ENCODE results near the gene UBE4B.

DNA sequence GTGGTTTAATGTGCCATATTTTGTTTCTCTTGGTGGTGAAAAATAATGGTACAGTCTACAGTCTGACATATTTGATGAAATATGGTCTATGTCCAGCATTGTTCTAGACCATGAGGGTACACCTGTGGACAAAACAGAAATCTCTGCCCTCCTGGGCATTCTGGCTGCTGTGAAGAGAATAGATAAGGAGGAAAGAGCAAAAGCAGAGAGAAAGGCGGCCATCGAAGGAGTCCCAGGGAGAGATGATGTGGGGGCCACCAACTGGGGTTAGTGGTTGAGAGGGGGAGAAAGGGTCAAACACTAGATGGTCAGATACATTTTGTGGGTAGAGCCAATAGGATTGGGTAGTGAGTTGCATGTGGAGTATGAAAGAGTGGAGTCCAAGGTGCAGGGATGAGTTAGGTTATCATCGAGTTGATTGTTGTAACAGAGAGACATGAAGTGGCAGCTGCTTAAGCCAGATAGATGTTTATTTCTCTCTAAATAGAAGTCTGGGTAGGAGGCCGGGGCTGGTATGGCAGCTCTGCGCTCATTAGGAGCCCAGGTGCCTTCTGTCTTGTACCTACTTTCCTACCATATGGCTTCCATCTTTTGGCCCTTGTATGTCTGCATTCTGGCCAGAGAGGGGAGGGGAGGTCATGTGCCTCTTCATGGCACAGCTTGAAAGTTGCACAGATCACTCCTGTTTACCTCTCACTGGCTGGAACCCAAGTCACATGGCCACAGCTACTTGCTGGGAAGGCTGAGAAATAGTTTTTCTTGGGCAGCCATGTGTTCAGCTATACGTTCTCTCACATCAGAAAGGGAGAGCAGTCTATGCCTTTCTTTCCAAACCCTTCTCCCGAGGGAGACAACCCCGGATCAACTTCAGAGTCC is 13.0 kb downstream of the UBE4B start:
- TF ChIP-seq, protein P1, sequence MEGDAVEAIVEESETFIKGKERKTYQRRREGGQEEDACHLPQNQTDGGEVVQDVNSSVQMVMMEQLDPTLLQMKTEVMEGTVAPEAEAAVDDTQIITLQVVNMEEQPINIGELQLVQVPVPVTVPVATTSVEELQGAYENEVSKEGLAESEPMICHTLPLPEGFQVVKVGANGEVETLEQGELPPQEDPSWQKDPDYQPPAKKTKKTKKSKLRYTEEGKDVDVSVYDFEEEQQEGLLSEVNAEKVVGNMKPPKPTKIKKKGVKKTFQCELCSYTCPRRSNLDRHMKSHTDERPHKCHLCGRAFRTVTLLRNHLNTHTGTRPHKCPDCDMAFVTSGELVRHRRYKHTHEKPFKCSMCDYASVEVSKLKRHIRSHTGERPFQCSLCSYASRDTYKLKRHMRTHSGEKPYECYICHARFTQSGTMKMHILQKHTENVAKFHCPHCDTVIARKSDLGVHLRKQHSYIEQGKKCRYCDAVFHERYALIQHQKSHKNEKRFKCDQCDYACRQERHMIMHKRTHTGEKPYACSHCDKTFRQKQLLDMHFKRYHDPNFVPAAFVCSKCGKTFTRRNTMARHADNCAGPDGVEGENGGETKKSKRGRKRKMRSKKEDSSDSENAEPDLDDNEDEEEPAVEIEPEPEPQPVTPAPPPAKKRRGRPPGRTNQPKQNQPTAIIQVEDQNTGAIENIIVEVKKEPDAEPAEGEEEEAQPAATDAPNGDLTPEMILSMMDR (IDR thresholded peaks at IDR 0.05): no peak
- TF ChIP-seq POLR2AphosphoS5 (IDR thresholded peaks at IDR 0.05; ENCODE audit: low read depth, low read length) (no peak), TCF7L2 (IDR thresholded peaks at IDR 0.05; ENCODE audit: low read depth, low read length) (no peak), SIN3A (IDR thresholded peaks at IDR 0.05; ENCODE audit: borderline replicate concordance, insufficient read depth, low read depth, low read length) (no peak)
- TF ChIP-seq, protein P2, sequence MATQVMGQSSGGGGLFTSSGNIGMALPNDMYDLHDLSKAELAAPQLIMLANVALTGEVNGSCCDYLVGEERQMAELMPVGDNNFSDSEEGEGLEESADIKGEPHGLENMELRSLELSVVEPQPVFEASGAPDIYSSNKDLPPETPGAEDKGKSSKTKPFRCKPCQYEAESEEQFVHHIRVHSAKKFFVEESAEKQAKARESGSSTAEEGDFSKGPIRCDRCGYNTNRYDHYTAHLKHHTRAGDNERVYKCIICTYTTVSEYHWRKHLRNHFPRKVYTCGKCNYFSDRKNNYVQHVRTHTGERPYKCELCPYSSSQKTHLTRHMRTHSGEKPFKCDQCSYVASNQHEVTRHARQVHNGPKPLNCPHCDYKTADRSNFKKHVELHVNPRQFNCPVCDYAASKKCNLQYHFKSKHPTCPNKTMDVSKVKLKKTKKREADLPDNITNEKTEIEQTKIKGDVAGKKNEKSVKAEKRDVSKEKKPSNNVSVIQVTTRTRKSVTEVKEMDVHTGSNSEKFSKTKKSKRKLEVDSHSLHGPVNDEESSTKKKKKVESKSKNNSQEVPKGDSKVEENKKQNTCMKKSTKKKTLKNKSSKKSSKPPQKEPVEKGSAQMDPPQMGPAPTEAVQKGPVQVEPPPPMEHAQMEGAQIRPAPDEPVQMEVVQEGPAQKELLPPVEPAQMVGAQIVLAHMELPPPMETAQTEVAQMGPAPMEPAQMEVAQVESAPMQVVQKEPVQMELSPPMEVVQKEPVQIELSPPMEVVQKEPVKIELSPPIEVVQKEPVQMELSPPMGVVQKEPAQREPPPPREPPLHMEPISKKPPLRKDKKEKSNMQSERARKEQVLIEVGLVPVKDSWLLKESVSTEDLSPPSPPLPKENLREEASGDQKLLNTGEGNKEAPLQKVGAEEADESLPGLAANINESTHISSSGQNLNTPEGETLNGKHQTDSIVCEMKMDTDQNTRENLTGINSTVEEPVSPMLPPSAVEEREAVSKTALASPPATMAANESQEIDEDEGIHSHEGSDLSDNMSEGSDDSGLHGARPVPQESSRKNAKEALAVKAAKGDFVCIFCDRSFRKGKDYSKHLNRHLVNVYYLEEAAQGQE (IDR thresholded peaks at IDR 0.05; ENCODE audit: insufficient read depth in 1 of 2, low read depth in 2 of 2, low read length in 1 of 2): no peak
